ENCODE data around the gene GPR61. TPM values are rescaled to one million over a fixed set of nuclear protein-coding genes. Genes with fewer than 3 reads are reported as not detected.

The GPR61 gene
- total RNA-seq, 1 experiment from 2014 or later, result 0.48 TPM

DNA sequence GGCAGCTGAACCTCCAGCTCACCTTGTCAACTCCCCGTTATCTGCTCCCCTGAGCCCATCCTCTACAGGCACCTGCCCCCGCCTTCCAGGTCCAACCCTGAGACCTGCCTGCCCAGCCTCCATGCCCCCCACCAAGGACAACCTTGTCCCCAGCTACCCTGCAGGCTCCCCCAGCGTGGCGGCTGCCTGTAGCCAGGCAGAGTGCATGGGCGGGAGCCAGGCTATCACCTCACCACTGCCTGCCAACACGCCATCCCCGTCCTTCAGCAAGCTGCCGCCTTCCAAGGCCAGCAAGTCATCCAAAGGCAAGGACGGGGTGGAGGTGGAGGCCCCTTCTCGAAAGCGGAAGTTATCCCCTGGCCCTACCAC, 48.8 kb upstream of the GPR61 start:
- H3K36me3 Mint-ChIP-seq (ENCODE audit: insufficient read depth in 1 of 3, low read depth in 3 of 3), result peaks cover 5 to 48% (median 11%) of the 10 kb centered on the region in 3 experiments; a peak in 5 of 7 replicates
- DNase-seq, result no peak

More for the DNA sequence above, 48.8 kb upstream of the GPR61 start:
- no peaks in the 10 kb centered on the region for H3K9me3 Mint-ChIP-seq
- Histone ChIP-seq H4K5ac (ENCODE audit: insufficient read length, low read depth, low read length) (no peak overlapping the region), H4K8ac (replicated peaks; ENCODE audit: insufficient read length, low read depth, low read length) (no peak overlapping the region), H3K4ac (ENCODE audit: low read depth, low read length) (no peak overlapping the region), H2AFZ (ENCODE audit: low read length) (no peak overlapping the region), H2AK5ac (ENCODE audit: insufficient read length, low read length) (no peak overlapping the region), H3K14ac (ENCODE audit: insufficient read depth, low read length) (no peak overlapping the region), H3K4me1 (ENCODE audit: insufficient read depth, low read length) (no peaks in the 10 kb centered on the region), H4K20me1 (ENCODE audit: control insufficient read depth, insufficient read depth, insufficient read length) (no peaks in the 10 kb centered on the region), H2BK5ac (ENCODE audit: insufficient read length, low read length) (no peak overlapping the region), H3K79me1 (ENCODE audit: insufficient read depth, low read depth, low read length, poor library complexity, severe bottlenecking) (no peaks in the 10 kb centered on the region), H4K91ac (ENCODE audit: insufficient read length, low read depth, low read length) (no peak overlapping the region), H3K18ac (ENCODE audit: insufficient read length, low read depth, low read length) (no peak overlapping the region), H2BK20ac (ENCODE audit: low read depth, low read length, poor library complexity, severe bottlenecking) (no peak overlapping the region), H2BK12ac (ENCODE audit: insufficient read length, low read depth, low read length) (no peak overlapping the region), H3K27ac (ENCODE audit: insufficient read length, low read depth, low read length) (no peak overlapping the region), H3K56ac (ENCODE audit: insufficient read length, low read depth, low read length) (no peak overlapping the region), H2BK120ac (ENCODE audit: low read depth, low read length, poor library complexity, severe bottlenecking) (no peak overlapping the region), H3K9ac (ENCODE audit: extremely low read depth, insufficient read length, low read length) (no peak overlapping the region), H3K79me2 (ENCODE audit: insufficient read depth, low read length) (no peaks in the 10 kb centered on the region), H3K9me3 (ENCODE audit: control insufficient read depth, low read depth, low read length) (no peaks in the 10 kb centered on the region), H3T11ph (ENCODE audit: low read length) (no peak overlapping the region), H2BK15ac (ENCODE audit: low read depth, low read length) (no peak overlapping the region), H3K23ac (ENCODE audit: insufficient read length, low read depth, low read length) (no peak overlapping the region), H3K27me3 (ENCODE audit: insufficient read depth, low read length) (no peaks in the 10 kb centered on the region), H3K4me2 (ENCODE audit: insufficient read depth, insufficient read length, low read length) (no peak overlapping the region), H3K23me2 (ENCODE audit: insufficient read length, low read depth, low read length, poor library complexity, severe bottlenecking) (no peaks in the 10 kb centered on the region)
- H3K27ac Mint-ChIP-seq, result no peak overlapping the region
- H3K4me1 Mint-ChIP-seq, result peaks cover 0 to 10% of the 10 kb centered on the region in 2 experiments; a peak in 3 of 4 replicates
- no peaks in the 10 kb centered on the region for H3K27me3 Mint-ChIP-seq (ENCODE audit: low read depth)
- WGBS (ENCODE audit: extremely low coverage, insufficient read length, low lambda C conversion rate), result no CpG with 5 or more reads among the region's 11 CpGs
- TF ChIP-seq, protein P1, sequence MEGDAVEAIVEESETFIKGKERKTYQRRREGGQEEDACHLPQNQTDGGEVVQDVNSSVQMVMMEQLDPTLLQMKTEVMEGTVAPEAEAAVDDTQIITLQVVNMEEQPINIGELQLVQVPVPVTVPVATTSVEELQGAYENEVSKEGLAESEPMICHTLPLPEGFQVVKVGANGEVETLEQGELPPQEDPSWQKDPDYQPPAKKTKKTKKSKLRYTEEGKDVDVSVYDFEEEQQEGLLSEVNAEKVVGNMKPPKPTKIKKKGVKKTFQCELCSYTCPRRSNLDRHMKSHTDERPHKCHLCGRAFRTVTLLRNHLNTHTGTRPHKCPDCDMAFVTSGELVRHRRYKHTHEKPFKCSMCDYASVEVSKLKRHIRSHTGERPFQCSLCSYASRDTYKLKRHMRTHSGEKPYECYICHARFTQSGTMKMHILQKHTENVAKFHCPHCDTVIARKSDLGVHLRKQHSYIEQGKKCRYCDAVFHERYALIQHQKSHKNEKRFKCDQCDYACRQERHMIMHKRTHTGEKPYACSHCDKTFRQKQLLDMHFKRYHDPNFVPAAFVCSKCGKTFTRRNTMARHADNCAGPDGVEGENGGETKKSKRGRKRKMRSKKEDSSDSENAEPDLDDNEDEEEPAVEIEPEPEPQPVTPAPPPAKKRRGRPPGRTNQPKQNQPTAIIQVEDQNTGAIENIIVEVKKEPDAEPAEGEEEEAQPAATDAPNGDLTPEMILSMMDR (conservative IDR thresholded peaks at IDR 0.05), result no peak
- H3K4me3 Mint-ChIP-seq, result no peak overlapping the region
